Measurements from ENCODE around the gene PLEKHH1. TPM values are rescaled to one million over a fixed set of nuclear protein-coding genes. Genes with fewer than 3 reads are reported as not detected.

PLEKHH1 gene
- total and polyA plus RNA-seq, 2 of the 8 experiments (the other 6 are each of a cell fraction or from before 2014, with no cell fraction given), result 28.3 to 33.3 TPM

DNA sequence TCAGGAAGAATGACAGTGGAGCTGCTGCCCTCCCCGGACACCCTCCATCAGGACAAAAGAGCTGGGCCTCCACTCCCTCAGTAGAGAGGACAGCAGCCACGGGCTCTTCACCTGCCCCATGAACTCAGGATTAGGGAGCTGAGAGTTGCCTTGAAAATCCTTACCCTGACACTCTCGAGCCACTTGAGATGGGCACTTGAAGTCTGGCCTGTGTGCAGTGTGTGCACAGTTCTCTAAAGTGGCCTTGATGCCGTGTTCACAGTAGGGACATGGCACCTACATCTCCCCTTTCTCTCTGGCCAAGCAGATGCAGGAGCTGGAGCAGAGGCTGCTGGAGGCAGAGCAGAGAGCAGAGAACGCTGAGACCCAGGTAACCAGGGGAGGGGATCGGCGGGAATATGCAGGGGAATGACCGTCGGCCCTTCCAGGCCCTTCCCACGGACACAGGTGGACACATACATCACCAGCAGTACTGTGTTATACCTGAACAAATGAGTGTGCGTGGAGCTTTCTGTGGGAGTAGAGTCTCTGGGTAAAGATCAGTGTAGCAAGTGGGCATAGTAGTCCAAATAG, 22.5 kb downstream of the PLEKHH1 start:
- H3K14ac ChIP-seq (ENCODE audit: insufficient read length), result no peak overlapping the region
- no peak overlapping the region for H3K56ac ChIP-seq (replicated peaks; ENCODE audit: insufficient read length, low read depth, low read length)
- no peaks in the 10 kb centered on the region for H3K23me2 ChIP-seq (ENCODE audit: low read depth, low read length)
- no peak overlapping the region for H4K5ac ChIP-seq (ENCODE audit: insufficient read length, low read depth, low read length)
- no peaks in the 10 kb centered on the region for H3K79me1 ChIP-seq (ENCODE audit: low read depth, low read length)
- H2BK20ac ChIP-seq (ENCODE audit: low read length), result no peak overlapping the region
- no peak overlapping the region for H2BK120ac ChIP-seq (replicated peaks; ENCODE audit: low read depth, low read length)
- no peak overlapping the region for H3K4ac ChIP-seq (replicated peaks; ENCODE audit: insufficient read length, low read depth, low read length)
- CTCF ChIA-PET (ENCODE audit: partially characterized antibody), result interaction anchor here (0.8 to 18.2 kb wide), 11 partner anchors 11 to 149 kb away, joined by 3 to 187 read pairs (median 4); no protein-coding TSS in a partner anchor
- no peak overlapping the region for H3K27ac ChIP-seq (ENCODE audit: low read depth, low read length)
- H3K9me3 ChIP-seq (ENCODE audit: insufficient read depth in 2 of 2, low read depth in 1 of 2, low read length in 1 of 2), result no peaks in the 10 kb centered on the region
- H3K4me1 ChIP-seq (replicated peaks in 1 of 4; ENCODE audit: control insufficient read depth in 3 of 4, insufficient read depth in 4 of 4, low read length in 3 of 4), result peaks cover 0 to 3% (median under 1%) of the 10 kb centered on the region in 4 experiments; a peak in 2 of 7 replicates
- POLR2A ChIA-PET (ENCODE audit: partially characterized antibody), result interaction anchor here (1.0 to 1.6 kb wide), 2 partner anchors 13 to 14 kb away, joined by 3 to 5 read pairs; no protein-coding TSS in a partner anchor
- no peaks in the 10 kb centered on the region for H3K79me2 ChIP-seq (ENCODE audit: control insufficient read depth in 1 of 2, insufficient read depth in 2 of 2, low read length in 2 of 2)
- H3K4me2 ChIP-seq (ENCODE audit: insufficient read depth in 1 of 2, low read depth in 2 of 2, low read length in 2 of 2), result no peak overlapping the region
- no peaks in the 10 kb centered on the region for H4K20me1 ChIP-seq (replicated peaks in 1 of 2; ENCODE audit: control insufficient read depth in 1 of 2, insufficient read depth in 2 of 2, low read length in 2 of 2)
- H3K23ac ChIP-seq (ENCODE audit: insufficient read length), result no peak overlapping the region
- WGBS, 2 experiments (ENCODE audit: extremely low coverage in 1 of 2, insufficient coverage in 1 of 2, insufficient read length in 1 of 2, insufficient replicate concordance in 2 of 2, low coverage in 1 of 2, low lambda C conversion rate in 2 of 2, missing lambda C conversion rate in 1 of 2), result 84% methylated on average over 11 of the region's 11 CpGs; no CpG with 5 or more reads in 1 of the 2 experiments
- H3K4me3 ChIP-seq (ENCODE audit: extremely low read depth in 1 of 4, insufficient read depth in 2 of 4, low read depth in 3 of 4, low read length in 4 of 4), result no peak overlapping the region
- DNase-seq (ENCODE audit: low read depth in 1 of 2, low spot score in 2 of 2), result no peak
- no peak overlapping the region for H2AK5ac ChIP-seq (ENCODE audit: low read depth, low read length)
- no peak for FAIRE-seq
- H2BK12ac ChIP-seq (ENCODE audit: low read depth, low read length), result no peak overlapping the region
- H4K8ac ChIP-seq (ENCODE audit: extremely low read depth, insufficient read depth, low read length), result no peak overlapping the region
- H2AFZ ChIP-seq (ENCODE audit: low read length), result no peak overlapping the region
- no peak overlapping the region for H2BK5ac ChIP-seq (ENCODE audit: low read depth, low read length)
- no peaks in the 10 kb centered on the region; a peak in 1 of 8 replicates for H3K36me3 ChIP-seq (ENCODE audit: control insufficient read depth in 2 of 4, insufficient read depth in 4 of 4, low read length in 3 of 4)
- no peak overlapping the region for H3K18ac ChIP-seq (ENCODE audit: extremely low read depth, low read length)
- H3K27me3 ChIP-seq (replicated peaks in 1 of 4; ENCODE audit: control insufficient read depth in 3 of 4, extremely low read depth in 1 of 4, insufficient read depth in 3 of 4, low read length in 3 of 4), result no peaks in the 10 kb centered on the region
- H2BK15ac ChIP-seq (ENCODE audit: low read length), result no peak overlapping the region
- H3K9ac ChIP-seq (replicated peaks in 1 of 4; ENCODE audit: extremely low read depth in 1 of 4, low read depth in 3 of 4, low read length in 3 of 4), result no peak overlapping the region
- H4K91ac ChIP-seq (replicated peaks; ENCODE audit: insufficient read length, low read length), result no peak overlapping the region
